Left ventricle myocardium inferior (tissue), 1 donor: ENCODE measurements around the gene COL4A6. TPM values are rescaled to one million over a fixed set of nuclear protein-coding genes. Genes with fewer than 3 reads are reported as not detected.

Experiments used
- DNase-seq: peaks from one replicate; pipeline ENCODE4 v3.0.0-alpha.2; 2020
- H3K27ac ChIP-seq: fragments of 200-600 bp; replicated peaks from 2 replicates; pipeline ENCODE4 v1.8.0; 2021
- H3K27me3 ChIP-seq: fragments of 200-600 bp; 2 replicates; pipeline ENCODE4 v1.8.0; 2021; ENCODE audit warnings: low read depth
- H3K36me3 ChIP-seq: fragments of 200-600 bp; 2 replicates; pipeline ENCODE4 v1.8.0; 2021
- H3K4me1 ChIP-seq: fragments of 200-600 bp; 2 replicates; pipeline ENCODE4 v1.8.0; 2021
- H3K4me3 ChIP-seq: fragments of 200-600 bp; 2 replicates; pipeline ENCODE4 v1.8.0; 2021; ENCODE audit warnings: mild to moderate bottlenecking, moderate library complexity
- H3K9me3 ChIP-seq: fragments of 200-600 bp; replicated peaks from 2 replicates; pipeline ENCODE4 v1.8.0; 2021
- intact Hi-C: fragments of 100-400 bp; cut with micrococcal nuclease; formaldehyde crosslinking; loops from one replicate; pipeline ENCODE4 v1.11.0; 2022
- total RNA-seq: library from RNA; stranded (reverse); fragmentation: NEBNext Ultra II Directional; extraction: Animal tissue kit (Norgen Biotek cat#: 25700); gene quantifications from one replicate; pipeline ENCODE4 v1.2.1, GENCODE V29; 2021
- TF ChIP-seq, protein P1 (sequence below): fragments of 200-600 bp; IDR thresholded peaks from 2 replicates; pipeline ENCODE4 v1.8.0; 2021; ENCODE audit warnings: antibody characterized with exemption, mild to moderate bottlenecking, borderline replicate concordance
- donor health status: DM: no; HTN: yes; CAD: no; lungs with severe emphysema.

COL4A6 gene
- total RNA-seq, 1 donor from 2014 or later = 9.8 TPM

- H3K4me3 ChIP-seq = no peak overlapping the region
Observed at GRCh38 chrX:108163333-108164082, 274.7 kb downstream of the COL4A6 start.

DNA sequence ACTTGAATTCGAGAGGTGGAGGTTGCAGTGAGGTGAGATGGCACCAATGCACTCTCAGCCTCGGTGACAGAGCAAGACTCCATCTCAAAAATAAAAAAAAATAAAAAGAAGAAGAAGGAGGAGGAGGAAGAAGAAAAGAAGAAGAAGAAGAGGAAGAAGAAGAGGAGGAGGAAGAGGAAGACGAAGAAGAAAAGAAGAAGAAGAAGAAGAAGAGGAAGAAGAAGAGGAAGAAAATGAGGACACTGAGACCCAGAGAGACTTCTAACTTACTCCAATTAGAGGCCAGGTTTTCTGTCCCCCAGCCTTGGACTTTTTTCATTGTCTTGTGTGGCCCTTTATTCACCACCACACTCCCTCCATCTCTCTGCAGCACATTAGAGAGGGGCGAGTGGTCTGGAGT is 276.0 kb downstream of the COL4A6 start:
- intact Hi-C loops = no loop called here
- H3K9me3 ChIP-seq = no peaks in the 10 kb centered on the region
- H3K4me3 ChIP-seq = no peak overlapping the region
- TF ChIP-seq, protein P1, sequence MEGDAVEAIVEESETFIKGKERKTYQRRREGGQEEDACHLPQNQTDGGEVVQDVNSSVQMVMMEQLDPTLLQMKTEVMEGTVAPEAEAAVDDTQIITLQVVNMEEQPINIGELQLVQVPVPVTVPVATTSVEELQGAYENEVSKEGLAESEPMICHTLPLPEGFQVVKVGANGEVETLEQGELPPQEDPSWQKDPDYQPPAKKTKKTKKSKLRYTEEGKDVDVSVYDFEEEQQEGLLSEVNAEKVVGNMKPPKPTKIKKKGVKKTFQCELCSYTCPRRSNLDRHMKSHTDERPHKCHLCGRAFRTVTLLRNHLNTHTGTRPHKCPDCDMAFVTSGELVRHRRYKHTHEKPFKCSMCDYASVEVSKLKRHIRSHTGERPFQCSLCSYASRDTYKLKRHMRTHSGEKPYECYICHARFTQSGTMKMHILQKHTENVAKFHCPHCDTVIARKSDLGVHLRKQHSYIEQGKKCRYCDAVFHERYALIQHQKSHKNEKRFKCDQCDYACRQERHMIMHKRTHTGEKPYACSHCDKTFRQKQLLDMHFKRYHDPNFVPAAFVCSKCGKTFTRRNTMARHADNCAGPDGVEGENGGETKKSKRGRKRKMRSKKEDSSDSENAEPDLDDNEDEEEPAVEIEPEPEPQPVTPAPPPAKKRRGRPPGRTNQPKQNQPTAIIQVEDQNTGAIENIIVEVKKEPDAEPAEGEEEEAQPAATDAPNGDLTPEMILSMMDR = no peak
- no peaks in the 10 kb centered on the region for H3K4me1 ChIP-seq
- no peaks in the 10 kb centered on the region for H3K27me3 ChIP-seq
- DNase-seq = no peak
- H3K27ac ChIP-seq = no peak overlapping the region
- no peaks in the 10 kb centered on the region for H3K36me3 ChIP-seq

More at GRCh38 chrX:108163333-108164082, 274.7 kb downstream of the COL4A6 start:
- no peak for DNase-seq
- TF ChIP-seq, protein P1 = no peak
- Histone ChIP-seq H3K9me3 (no peaks in the 10 kb centered on the region), H3K27ac (no peak overlapping the region), H3K36me3 (no peaks in the 10 kb centered on the region), H3K27me3 (no peaks in the 10 kb centered on the region), H3K4me1 (no peaks in the 10 kb centered on the region)
- intact Hi-C loops = no loop called here

DNA sequence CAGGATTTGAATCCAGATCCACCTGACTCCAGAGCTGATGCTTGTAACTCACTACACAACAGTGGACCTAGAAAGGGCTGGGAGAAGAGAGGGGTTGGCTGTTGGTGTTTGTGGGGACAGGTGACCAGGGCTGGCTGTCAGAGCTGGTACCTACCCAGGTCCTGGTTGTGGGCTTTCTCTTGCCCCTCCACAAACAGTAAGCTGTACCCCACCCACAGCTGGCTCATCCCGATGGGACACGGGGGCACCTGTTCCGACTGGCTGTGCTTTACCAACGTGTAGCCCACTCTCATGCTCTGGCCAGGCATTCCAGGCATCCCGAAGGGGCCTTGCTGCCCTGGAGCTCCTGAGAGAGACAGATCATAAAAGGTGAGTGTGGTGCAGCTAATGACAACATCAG is 277.9 kb downstream of the COL4A6 start:
- intact Hi-C loops = no loop called here
- TF ChIP-seq, protein P1 = no peak
- Histone ChIP-seq H3K4me3 (no peak overlapping the region), H3K36me3 (no peaks in the 10 kb centered on the region), H3K4me1 (no peaks in the 10 kb centered on the region), H3K27ac (no peak overlapping the region), H3K27me3 (no peaks in the 10 kb centered on the region), H3K9me3 (no peaks in the 10 kb centered on the region)
- no peak for DNase-seq

DNA sequence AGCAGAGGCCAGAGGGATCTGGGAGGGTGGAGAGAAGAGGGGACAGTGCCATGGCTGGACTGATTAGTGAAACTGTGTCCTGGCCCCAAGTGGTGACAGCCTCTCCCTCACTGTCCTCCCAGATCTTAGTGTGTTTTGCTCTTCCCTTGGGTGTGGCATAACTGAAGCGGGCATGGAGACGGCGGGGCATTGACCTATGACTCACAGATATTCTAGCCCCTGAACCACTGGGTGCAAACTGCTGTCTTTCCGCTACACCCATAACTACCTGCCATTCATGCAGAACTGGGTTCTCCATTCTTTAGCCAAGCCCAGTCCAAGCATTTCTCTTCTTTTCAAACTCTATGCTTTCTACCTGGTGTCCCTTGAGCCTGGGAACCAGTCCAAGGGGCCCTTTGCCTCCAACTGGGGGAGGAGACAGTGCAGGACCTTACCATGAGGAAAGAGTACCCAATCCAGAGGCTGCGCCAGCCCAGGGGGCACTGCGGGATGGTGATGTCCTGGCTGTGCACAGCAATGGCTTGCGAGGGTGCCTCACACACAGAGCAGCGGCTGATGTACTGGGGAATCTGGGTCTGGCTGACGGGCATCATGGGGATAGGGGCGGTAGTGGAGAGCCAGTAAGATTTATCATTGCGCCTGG is 279.1 kb downstream of the COL4A6 start:
- Histone ChIP-seq H3K4me1 (no peaks in the 10 kb centered on the region), H3K9me3 (no peaks in the 10 kb centered on the region), H3K4me3 (no peak overlapping the region), H3K27ac (no peak overlapping the region), H3K27me3 (no peaks in the 10 kb centered on the region), H3K36me3 (no peaks in the 10 kb centered on the region)
- DNase-seq = no peak
- intact Hi-C loops = no loop called here
- TF ChIP-seq, protein P1 = no peak

DNA sequence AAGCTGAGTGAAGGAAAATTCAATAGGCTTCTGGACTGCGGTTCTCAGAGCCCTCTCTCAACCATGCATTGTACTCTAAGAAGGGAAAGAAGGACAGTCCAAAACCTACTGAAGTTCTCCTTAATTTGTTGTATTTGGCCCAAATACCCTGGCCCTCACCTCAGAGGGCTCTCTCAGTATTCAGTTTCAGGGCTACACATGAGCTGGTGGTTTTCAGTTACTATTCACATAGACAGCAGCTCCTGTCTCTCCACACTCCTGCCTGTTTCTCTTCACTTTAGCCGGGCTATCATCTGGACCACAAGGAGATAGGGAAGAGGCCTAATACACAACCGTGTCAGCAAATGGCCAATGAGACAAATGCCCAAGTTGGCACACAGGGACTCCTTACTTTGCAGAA is 280.6 kb downstream of the COL4A6 start:
- Histone ChIP-seq H3K4me3 (no peak overlapping the region), H3K9me3 (no peaks in the 10 kb centered on the region), H3K27me3 (no peaks in the 10 kb centered on the region), H3K27ac (no peak overlapping the region), H3K36me3 (no peaks in the 10 kb centered on the region), H3K4me1 (no peaks in the 10 kb centered on the region)
- TF ChIP-seq, protein P1 = no peak
- intact Hi-C loops = no loop called here
- DNase-seq = no peak
